Muscle layer of duodenum (tissue), 2 donors: ENCODE results near the gene ZFYVE1.

ENCODE experiments used
- H3K27ac ChIP-seq: one replicate; pipeline ENCODE4 v1.7.0; 2013; ENCODE audit warnings: mild to moderate bottlenecking, low read length
- H3K27me3 ChIP-seq: one replicate; pipeline ENCODE4 v1.7.0; 2013; ENCODE audit warnings: low read depth, mild to moderate bottlenecking, control low read depth, low read length
- H3K36me3 ChIP-seq, 2 donors: one replicate each; pipeline ENCODE4 v1.7.0; 2013; ENCODE audit warnings: low read length in 2 of 2, control low read depth in 1 of 2, mild to moderate bottlenecking in 1 of 2; ENCODE audit not compliant: insufficient read depth in 2 of 2, control insufficient read depth in 1 of 2
- H3K4me1 ChIP-seq, 2 donors: one replicate each; pipeline ENCODE4 v1.7.0; 2013; ENCODE audit warnings: low read length in 2 of 2, mild to moderate bottlenecking in 2 of 2, control low read depth in 1 of 2, moderate library complexity in 1 of 2; ENCODE audit not compliant: insufficient read depth in 2 of 2, control insufficient read depth in 1 of 2
- H3K4me3 ChIP-seq, 2 donors: one replicate each; pipeline ENCODE4 v1.7.0; 2013; ENCODE audit warnings: low read length in 2 of 2, low read depth in 1 of 2, mild to moderate bottlenecking in 1 of 2
- H3K9me3 ChIP-seq, 2 donors: one replicate each; pipeline ENCODE4 v1.7.0; 2013; ENCODE audit warnings: low read length in 2 of 2, control low read depth in 1 of 2, mild to moderate bottlenecking in 1 of 2; ENCODE audit not compliant: control insufficient read depth in 1 of 2
- donor health status: healthy.

Gene ZFYVE1

DNA sequence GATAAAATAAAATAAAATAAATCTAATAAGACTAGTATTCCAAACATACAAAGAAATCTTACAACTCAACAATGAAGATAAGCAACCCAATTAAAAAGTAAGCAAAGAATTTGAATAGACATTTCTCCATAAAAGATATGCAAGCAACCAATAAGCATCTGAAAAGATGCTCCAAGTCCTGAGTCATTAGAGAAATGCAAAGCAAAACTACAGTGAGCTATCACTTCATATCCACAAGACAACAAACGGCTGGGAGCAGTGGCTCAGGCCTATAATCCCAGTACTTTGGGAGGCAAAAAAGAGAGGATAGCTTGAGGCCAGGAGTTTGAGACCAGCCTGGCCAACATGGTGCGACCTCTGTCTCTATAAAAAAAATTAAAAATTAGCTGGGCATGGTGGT is 26.8 kb downstream of the ZFYVE1 start:
- peaks cover 22 to 30% of the 10 kb centered on the region in 2 donors for H3K36me3 ChIP-seq
- no peak overlapping the region for H3K27ac ChIP-seq
- H3K27me3 ChIP-seq = no peaks in the 10 kb centered on the region
- H3K4me3 ChIP-seq = no peak overlapping the region
- no peaks in the 10 kb centered on the region for H3K9me3 ChIP-seq
- no peaks in the 10 kb centered on the region for H3K4me1 ChIP-seq

DNA sequence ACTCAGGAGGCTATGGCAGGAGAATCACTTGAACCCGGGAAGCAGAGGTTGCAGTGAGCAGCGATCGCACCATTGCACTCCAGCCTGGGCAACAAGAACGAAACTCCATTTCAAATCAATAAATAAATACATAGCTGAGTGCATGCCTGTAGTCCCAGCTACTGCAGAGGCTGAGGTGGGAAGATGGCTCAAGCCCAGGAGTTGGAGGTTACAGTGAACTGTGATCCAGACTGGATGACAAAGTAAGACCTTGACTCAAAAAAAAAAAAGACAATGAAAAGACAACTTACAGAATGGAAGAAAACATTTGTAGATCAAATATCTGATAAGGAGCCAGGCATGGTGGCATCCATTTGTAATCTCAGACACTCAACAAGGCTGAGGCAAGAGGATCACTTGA is 27.6 kb downstream of the ZFYVE1 start:
- Histone ChIP-seq H3K27me3 (no peaks in the 10 kb centered on the region), H3K4me1 (no peaks in the 10 kb centered on the region), H3K27ac (no peak overlapping the region), H3K4me3 (no peak overlapping the region), H3K9me3 (no peaks in the 10 kb centered on the region), H3K36me3 (peaks cover 20 to 34% of the 10 kb centered on the region in 2 donors)

DNA sequence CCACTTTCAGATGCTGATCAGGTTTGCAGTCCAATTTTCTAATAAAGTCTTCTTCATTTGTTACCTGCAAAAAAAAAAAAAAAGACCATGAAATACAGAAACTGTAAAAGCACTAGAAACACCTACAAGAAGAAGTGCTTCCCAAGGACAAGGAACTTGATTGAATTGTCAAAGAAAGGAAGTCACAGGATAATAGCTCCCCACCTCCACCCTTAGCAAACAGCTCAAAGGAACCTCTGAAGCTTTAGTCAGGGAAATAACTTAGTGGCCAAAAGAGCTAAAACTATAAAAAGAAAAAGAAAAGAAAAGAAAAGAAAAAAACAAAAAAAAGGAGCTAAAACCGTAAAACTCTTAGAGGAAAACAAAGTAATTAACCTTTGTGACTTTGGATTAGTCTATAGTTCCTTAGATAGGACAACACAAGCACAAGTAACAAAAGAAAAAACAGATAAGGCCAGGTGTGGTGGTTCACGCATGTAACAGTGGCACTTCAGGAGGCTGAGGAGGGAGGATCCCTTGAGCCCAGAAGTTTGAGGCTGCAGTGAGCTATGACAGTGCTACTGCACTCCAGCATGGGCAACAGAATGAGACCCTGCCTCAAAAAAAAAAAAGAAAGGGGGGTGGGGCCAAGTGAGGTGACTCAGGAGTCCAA is 28.5 kb downstream of the ZFYVE1 start:
- Histone ChIP-seq H3K36me3 (peaks cover 20 to 35% of the 10 kb centered on the region in 2 donors), H3K4me1 (no peaks in the 10 kb centered on the region), H3K4me3 (no peak overlapping the region), H3K9me3 (no peaks in the 10 kb centered on the region), H3K27ac (no peak overlapping the region), H3K27me3 (no peaks in the 10 kb centered on the region)

DNA sequence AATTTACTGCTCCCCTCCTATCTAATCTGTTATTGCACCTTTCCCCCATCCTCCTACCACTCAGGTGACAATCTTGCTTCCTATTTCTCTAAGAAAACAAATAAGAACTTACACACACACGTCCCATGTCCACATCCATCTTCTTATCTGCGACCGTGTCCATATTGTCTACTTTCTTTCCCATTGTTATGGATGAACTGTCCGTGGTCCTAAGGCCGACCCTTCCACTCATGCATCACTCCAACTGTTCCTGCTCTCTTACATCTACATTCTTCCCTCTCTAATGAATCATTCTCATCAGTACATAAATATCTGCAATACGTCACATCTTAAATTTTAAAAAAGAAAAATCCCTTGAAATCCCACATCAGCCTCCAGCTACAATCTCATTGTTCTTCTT is 30.0 kb downstream of the ZFYVE1 start:
- no peaks in the 10 kb centered on the region for H3K9me3 ChIP-seq
- H3K27me3 ChIP-seq = no peaks in the 10 kb centered on the region
- no peak overlapping the region for H3K4me3 ChIP-seq
- peaks cover 27 to 45% of the 10 kb centered on the region in 2 donors for H3K36me3 ChIP-seq
- H3K4me1 ChIP-seq = no peaks in the 10 kb centered on the region
- no peak overlapping the region for H3K27ac ChIP-seq

DNA sequence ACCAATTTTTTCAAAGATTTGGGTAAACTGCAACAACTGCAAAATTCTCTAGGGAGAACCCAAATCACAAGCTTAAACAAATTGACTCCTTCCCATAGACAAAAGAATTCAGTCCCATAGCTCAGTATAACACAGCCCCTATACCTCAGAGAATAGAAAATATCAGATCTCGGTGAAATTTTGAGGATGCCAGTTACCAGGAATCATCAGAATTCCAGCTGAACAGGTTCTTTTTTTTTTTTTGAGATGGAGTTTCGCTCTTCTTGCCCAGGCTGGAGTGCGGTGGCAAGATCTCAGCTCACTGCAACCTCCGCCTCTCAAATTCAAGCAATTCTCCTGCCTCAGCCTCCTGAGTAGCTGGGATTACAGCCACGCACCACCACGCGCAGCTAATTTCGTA is 36.7 kb downstream of the ZFYVE1 start:
- H3K36me3 ChIP-seq = peaks cover 20 to 46% of the 10 kb centered on the region in 2 donors
- H3K27me3 ChIP-seq = no peaks in the 10 kb centered on the region
- no peak overlapping the region for H3K4me3 ChIP-seq
- H3K4me1 ChIP-seq = no peaks in the 10 kb centered on the region
- no peak overlapping the region for H3K27ac ChIP-seq
- H3K9me3 ChIP-seq = no peaks in the 10 kb centered on the region

DNA sequence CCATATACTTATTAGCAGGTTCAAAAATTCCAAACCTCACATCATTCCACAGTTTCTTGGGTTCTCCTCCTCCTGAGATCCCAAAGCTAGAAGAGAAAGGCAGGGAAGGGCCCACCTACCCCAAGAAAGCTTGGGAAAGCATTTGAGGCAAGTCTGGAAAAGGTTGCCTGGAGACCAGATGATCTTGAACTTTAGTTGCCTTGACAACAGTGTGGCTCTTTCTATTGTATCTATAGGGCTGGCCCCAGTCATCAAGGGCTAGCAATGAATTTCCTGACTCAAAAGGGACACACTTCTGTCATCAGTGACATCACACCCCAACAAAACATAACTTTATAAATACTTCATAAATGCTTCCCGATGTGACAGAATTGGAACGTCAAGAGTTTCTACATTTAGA is 40.0 kb downstream of the ZFYVE1 start:
- Histone ChIP-seq H3K27me3 (no peaks in the 10 kb centered on the region), H3K4me1 (no peaks in the 10 kb centered on the region), H3K4me3 (no peak overlapping the region), H3K9me3 (no peaks in the 10 kb centered on the region), H3K27ac (no peak overlapping the region), H3K36me3 (peaks cover 14 to 39% of the 10 kb centered on the region in 2 donors)

DNA sequence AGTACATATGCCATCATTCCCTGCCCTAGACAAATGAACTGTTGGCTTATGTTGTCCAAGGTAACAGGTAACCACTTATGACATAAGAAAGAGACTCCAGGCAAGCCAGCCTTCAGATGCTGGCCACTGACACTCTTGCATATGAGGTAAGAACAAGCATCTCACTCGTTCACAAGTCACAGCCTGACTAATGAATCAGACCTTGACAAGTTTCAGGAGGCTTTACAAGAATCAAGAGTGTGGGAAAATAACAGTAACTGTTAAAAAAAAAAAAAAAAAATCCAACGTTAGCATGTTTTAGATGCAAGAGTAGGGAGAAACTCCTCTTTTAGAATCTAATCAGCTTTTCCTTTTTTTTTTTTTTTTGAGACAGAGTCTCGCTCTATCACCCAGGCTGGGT is 40.7 kb downstream of the ZFYVE1 start:
- H3K27ac ChIP-seq = no peak overlapping the region
- H3K4me1 ChIP-seq = no peaks in the 10 kb centered on the region
- no peaks in the 10 kb centered on the region for H3K27me3 ChIP-seq
- no peak overlapping the region for H3K4me3 ChIP-seq
- no peaks in the 10 kb centered on the region for H3K9me3 ChIP-seq
- peaks cover 16 to 40% of the 10 kb centered on the region in 2 donors for H3K36me3 ChIP-seq

DNA sequence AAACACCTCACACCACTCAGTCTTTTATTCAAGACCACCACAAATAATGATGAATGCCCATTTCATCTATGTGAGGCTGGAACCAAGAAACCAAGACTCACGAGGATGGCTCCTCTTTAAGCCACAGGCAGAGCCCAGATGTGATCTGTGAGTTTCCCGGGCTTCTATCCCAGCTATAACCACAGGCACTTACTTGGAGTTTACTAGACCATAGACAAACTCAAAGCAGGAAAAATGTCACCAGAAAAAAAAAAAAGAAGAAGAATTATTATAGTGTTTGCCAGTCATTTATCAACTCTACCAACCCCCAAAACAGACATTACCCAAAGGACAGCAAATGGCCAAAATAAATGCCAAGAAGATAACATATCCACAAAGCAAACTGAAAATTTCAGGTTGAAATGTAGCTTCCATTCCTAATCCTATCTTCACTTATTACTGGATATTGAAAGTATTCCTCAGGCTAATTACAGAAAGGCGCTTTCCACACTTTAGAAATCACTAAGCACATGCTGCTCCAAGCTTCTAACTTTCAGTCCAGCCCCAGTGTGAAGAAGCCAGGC is 44.7 kb downstream of the ZFYVE1 start:
- Histone ChIP-seq H3K27ac (no peak overlapping the region), H3K27me3 (no peaks in the 10 kb centered on the region), H3K4me1 (no peaks in the 10 kb centered on the region), H3K36me3 (peaks cover 24 to 56% of the 10 kb centered on the region in 2 donors), H3K9me3 (no peaks in the 10 kb centered on the region), H3K4me3 (no peak overlapping the region)

DNA sequence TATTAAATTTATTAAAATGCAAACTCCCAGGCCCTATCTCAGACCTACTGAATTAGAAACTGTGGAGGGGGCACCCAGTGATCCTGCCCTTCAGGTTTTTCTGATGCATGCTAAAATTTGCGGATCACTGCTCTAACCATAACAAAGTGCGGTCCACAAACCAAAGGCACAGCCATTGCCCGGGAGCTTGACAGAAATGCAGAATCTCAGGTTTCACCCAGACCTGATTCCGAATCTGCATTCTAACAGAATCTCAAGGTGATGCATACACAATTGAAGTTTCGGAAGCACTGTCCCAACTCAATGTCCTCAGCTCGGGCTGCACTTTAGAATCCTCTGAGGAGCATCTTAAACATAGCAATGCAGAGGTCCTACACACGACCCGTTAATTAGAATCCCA is 46.0 kb downstream of the ZFYVE1 start:
- no peaks in the 10 kb centered on the region for H3K4me1 ChIP-seq

DNA sequence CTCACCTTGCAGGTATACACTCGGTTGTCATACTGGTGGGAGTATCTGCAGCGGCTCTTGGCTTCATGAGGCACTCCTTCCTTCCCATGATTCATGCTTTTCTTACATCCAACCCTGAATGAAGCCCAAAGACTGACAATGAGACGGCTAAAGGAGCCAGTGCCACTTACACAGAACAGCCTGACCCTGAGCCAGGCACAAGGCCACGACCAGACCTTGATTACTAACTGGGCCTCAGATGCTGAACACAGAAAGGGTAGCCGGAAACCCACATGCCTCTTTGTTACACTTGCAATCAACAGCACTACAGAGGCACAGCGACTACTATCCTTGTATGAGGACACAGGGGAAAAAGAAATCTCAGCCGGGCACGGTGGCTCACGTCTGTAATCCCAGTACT is 48.0 kb downstream of the ZFYVE1 start:
- Histone ChIP-seq H3K4me3 (no peak overlapping the region), H3K27me3 (no peaks in the 10 kb centered on the region), H3K9me3 (no peaks in the 10 kb centered on the region), H3K36me3 (peaks cover 46 to 65% of the 10 kb centered on the region in 2 donors), H3K27ac (no peak overlapping the region), H3K4me1 (no peaks in the 10 kb centered on the region)

More for the DNA sequence above, 46.0 kb downstream of the ZFYVE1 start:
- Histone ChIP-seq H3K4me3 (no peak overlapping the region), H3K27me3 (no peaks in the 10 kb centered on the region), H3K9me3 (no peaks in the 10 kb centered on the region), H3K36me3 (peaks cover 26 to 50% of the 10 kb centered on the region in 2 donors), H3K27ac (no peak overlapping the region)

DNA sequence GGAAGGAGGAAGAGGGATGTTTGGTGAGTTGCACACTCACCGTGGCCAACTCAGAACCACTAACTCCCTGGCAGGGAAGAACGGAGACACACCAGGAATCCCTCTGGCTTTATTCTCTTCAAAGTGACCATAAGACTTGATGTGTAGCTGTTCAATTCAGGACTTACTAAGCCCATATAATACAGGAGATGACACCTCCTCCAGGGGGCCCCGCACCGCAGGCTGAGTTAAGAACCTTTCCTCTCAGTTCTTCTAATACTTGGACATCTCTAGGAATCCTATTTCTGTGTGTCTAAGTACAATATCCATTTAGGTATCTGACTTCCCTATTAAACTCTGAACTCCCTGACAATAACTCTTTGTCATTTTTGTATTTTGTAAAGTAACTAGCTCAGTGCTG is 51.1 kb downstream of the ZFYVE1 start:
- no peak overlapping the region for H3K4me3 ChIP-seq
- H3K4me1 ChIP-seq = no peaks in the 10 kb centered on the region
- no peak overlapping the region for H3K27ac ChIP-seq
- no peaks in the 10 kb centered on the region for H3K9me3 ChIP-seq
- H3K36me3 ChIP-seq = peaks cover 46 to 78% of the 10 kb centered on the region in 2 donors
- H3K27me3 ChIP-seq = no peaks in the 10 kb centered on the region

DNA sequence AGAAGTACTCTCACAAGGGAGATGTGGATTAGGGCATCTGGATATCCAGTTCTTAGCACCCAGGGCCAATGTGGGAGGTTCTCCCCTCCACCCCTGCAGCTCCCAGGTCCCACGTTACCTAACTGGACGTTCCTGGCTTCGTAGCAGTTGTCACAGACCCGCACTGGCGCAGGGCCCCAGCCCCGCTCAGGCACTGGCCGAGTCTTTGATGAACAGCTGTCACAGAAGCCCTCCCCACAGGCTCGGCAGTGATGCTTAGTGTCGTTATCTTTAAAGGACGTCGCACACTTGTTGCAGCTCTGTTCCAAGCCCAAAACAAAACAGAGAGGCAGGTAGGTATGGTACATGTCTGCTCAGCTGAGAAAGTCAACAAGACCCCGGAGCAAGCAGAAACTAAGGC is 52.2 kb downstream of the ZFYVE1 start:
- peaks cover 54 to 82% of the 10 kb centered on the region in 2 donors for H3K36me3 ChIP-seq
- no peaks in the 10 kb centered on the region for H3K4me1 ChIP-seq
- no peaks in the 10 kb centered on the region for H3K9me3 ChIP-seq
- H3K4me3 ChIP-seq = no peak overlapping the region
- H3K27ac ChIP-seq = no peak overlapping the region
- H3K27me3 ChIP-seq = no peaks in the 10 kb centered on the region
